Epithelial cell of proximal tubule (primary cell): ENCODE data around the gene NME9. TPM values are rescaled to one million over a fixed set of nuclear protein-coding genes. Genes with fewer than 3 reads are reported as not detected.

ENCODE experiments used
- DNase-seq: peaks from one replicate; pipeline ENCODE4 v3.0.0-alpha.2; 2011; ENCODE audit warnings: low read depth
- H3K4me3 ChIP-seq: 2 replicates; pipeline ENCODE4 v1.5.1; 2011; ENCODE audit warnings: low read depth, mild to moderate bottlenecking, low read length
- total RNA-seq: library from RNA; depleted of rRNA; stranded (reverse); fragments of >200 nt; gene quantifications from 2 replicates; pipeline ENCODE4 v1.2.3, GENCODE V29; 2015
- TF ChIP-seq, protein P1 (sequence below): conservative IDR thresholded peaks from 2 replicates; pipeline ENCODE4 v1.5.1; 2012; ENCODE audit warnings: low read depth, mild to moderate bottlenecking, low read length

The NME9 gene
- total RNA-seq, 1 donor from 2014 or later: not detected

DNA sequence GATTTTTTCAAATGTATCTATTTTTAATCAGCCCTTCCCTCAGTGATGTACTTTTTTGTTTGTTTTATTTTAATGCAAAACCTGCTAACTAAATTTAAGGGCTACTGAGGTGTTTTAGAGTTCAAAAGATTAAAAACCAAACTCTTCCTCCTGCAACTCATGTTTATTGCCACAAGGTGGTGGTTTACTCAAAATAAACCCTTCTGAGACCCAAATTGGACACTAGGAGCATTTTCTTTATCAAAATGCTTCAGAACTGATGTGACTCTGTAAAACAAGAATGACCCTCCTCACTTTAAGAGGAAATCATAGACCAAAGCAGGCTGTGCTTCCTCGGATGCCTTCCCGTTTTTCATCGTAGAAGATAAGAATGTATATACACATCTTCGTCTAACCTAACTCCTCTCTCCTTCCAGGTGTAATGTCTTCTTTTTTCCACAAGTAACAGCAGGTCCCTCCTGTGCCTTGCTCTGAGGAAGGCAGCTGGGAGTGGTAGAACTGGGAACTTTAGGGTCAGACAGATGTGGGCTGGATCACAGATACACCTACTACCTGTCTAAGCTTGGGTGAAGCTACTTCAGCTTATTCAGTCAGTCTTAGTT is 2.9 kb upstream of the NME9 start:
- H3K4me3 ChIP-seq: no peak overlapping the region
- TF ChIP-seq, protein P1, sequence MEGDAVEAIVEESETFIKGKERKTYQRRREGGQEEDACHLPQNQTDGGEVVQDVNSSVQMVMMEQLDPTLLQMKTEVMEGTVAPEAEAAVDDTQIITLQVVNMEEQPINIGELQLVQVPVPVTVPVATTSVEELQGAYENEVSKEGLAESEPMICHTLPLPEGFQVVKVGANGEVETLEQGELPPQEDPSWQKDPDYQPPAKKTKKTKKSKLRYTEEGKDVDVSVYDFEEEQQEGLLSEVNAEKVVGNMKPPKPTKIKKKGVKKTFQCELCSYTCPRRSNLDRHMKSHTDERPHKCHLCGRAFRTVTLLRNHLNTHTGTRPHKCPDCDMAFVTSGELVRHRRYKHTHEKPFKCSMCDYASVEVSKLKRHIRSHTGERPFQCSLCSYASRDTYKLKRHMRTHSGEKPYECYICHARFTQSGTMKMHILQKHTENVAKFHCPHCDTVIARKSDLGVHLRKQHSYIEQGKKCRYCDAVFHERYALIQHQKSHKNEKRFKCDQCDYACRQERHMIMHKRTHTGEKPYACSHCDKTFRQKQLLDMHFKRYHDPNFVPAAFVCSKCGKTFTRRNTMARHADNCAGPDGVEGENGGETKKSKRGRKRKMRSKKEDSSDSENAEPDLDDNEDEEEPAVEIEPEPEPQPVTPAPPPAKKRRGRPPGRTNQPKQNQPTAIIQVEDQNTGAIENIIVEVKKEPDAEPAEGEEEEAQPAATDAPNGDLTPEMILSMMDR: peak; percentile 72
- DNase-seq: no peak

DNA sequence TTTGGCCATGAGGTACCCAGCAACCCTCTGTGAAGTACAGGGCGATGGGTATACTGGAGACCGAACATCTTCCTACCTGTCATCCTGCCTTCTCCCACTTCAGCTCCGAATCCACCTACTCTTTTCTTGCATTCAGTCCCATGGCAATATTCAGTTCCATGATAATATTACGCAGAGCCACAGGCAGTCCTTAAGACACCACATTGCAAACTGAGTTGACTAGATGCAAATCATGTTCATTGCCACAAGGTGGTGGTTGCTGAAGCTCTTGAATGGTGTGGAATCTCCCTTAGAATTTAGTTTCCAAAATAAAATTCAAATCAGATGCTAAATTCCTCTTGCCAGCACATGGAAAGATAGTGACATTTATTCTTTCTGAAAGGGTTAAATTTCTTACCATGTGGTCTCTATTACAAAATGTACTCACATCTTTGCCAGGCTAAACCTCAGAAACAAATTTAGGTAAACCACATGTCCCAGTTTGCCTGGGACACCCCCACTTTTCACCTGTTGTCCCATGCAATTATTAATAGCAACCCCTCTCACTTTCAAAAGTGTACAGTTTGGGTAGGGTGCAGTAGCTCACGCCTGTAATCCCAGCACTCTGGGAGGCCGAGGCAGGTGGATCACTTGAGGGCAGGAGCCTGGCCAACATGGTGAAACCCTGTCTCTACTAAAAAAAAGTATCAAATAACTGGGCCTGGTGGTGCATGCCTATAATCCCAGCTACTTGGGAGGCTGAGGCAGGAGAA is 1.7 kb upstream of the NME9 start:
- TF ChIP-seq, protein P1: peak; percentile 41
- no peak for DNase-seq

DNA sequence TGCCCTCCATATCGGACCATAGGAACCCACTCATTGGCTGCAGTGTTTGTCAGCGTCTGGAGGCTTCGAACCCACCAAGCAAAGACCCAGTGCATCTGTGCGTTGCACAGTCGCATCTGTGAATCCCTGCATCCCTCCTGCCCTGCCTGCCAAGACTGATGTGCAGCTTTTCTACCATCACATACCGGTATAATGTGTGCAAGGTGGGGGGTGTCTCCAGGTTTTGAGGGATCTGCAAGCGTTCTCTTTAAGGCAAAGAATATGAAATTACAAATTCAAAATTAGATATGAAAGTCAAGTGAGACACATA is 288 bp upstream of the NME9 start:
- peak overlapping the region; percentile 78 for H3K4me3 ChIP-seq
- TF ChIP-seq, protein P1: no peak
- DNase-seq: no peak

More for the DNA sequence above, 1.7 kb upstream of the NME9 start:
- no peak overlapping the region for H3K4me3 ChIP-seq

DNA sequence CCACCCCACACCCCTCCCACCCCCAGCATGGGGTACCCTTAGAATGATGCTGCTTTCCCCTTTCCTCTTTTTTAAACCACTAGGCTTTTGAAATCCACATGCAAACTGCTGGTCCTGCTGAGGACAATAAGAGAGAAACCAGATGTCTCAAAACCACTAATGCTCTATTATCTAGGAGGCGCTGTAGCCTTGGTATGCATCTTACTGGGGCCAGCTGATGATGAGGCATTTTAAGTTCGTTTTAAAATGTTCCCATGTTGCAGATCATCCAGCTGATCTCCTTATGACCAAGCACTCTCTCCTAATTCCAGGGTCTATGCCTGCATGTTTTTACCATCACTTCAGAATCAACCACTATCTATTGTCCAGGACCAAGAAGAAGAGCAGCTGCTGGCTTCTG is 1.3 kb downstream of the NME9 start:
- DNase-seq: no peak
- H3K4me3 ChIP-seq: no peak overlapping the region
- TF ChIP-seq, protein P1: peak; percentile 39

DNA sequence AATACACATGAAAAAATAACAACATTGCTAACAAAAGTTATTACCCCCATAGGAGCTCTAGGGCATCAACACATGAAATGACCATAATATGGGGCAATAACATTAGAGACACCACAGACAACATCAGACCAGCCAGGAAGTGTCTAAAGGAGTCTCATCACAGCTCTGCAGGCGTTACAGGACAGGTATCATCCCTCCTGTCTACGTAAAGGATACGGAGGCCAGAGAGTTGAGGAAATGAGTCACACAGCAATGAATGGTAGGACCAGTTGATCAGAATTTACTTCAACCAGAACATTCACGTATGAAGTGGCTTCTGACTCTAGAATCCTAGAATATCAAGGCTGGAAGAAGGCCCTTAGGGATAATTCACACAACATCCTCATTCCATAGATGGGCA is 1.8 kb downstream of the NME9 start:
- TF ChIP-seq, protein P1: no peak
- no peak overlapping the region for H3K4me3 ChIP-seq
- no peak for DNase-seq

DNA sequence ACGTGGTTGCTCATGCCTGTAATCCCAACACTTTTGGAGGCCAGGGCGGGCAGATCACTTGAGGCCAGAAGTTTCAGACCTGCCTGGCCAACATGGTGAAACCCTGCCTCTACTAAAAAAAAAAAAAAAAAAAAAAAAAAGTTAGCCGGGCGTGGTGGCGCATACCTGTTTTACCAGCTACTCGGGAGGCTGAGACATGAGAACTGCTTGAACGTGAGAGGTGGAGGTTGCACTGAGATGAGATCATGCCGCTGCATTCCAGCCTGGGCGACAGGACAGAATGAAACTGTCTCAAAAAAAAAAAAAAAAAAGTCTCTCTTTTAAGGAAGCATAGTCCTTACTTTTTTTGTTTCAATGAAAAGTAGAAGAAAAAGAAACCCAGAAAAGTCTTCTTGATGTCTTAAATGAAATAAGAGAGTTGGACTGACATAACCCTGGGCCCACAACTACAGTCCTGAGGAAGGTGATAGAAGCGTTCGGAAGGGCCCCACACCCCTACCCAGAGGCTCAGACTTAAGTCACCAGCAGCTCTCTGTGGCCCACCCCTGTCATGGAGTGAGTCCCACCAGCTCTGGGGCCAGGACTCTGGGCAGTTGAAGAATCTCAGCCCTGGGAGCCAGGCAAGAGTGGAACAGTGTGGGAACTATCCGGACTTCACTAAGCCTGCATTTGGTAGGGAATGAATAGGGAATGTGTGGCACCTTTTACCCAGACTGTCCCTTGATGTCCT is 2.6 kb downstream of the NME9 start:
- DNase-seq: no peak
- TF ChIP-seq, protein P1: no peak
- no peak overlapping the region for H3K4me3 ChIP-seq
